Measurements from ENCODE around the gene LNP1.

The LNP1 gene

DNA sequence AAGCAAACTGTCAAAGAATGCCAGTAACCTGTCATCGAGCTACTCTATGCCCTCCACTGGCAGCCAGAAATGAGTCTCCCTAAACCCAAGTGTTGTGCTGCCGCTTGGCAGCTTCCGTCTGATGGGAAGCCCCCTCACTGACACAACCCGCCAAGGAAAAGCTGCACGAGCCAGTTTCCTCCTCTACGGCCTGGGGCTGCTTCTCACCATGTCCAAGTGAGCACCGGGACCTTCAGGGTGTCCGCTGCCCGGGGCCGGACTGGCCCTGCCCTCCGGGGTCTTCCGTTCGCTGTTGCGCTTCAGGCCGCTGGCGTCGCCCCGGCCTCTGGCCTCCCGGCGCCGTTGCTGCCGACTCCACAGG, 940 bp upstream of the LNP1 start:
- DNase-seq: peak; percentile 32

DNA sequence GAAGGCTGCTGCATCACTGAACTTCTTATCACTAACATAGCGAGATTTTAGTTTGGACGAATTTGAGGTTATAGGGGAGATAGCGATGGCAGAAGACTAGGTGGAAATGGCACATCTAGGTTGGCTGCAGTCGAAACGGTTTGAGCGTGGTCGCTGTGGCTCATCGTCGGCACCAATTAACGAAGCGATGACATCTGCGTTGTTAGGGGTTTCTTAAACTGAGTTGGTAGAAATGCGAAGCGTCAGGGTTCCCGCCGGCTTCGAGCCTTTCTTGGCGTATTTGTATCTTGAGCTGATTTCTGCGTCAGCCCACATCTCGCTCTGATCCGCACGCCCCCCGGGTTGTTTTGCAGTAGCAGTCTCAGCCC, 319 bp downstream of the LNP1 start:
- peak; percentile 60 for DNase-seq

- peak; percentile 1 for DNase-seq
Observed at GRCh38 chr3:100402256-100402655, 917 bp downstream of the LNP1 start.

GRCh38 chr3:100402891-100403290, 1.6 kb downstream of the LNP1 start:
- no peak for DNase-seq

- no peak for DNase-seq
Observed at GRCh38 chr3:100403362-100404249, 2.3 kb downstream of the LNP1 start.

- DNase-seq: no peak
Observed at GRCh38 chr3:100404250-100404548, 2.9 kb downstream of the LNP1 start.

GRCh38 chr3:100407164-100407563, 5.8 kb downstream of the LNP1 start:
- DNase-seq: no peak

GRCh38 chr3:100407977-100408532, 6.7 kb downstream of the LNP1 start:
- DNase-seq: no peak

GRCh38 chr3:100411091-100411982, 10.0 kb downstream of the LNP1 start:
- DNase-seq: no peak

GRCh38 chr3:100412912-100413590, 11.7 kb downstream of the LNP1 start:
- DNase-seq: no peak

- no peak for DNase-seq
Observed at GRCh38 chr3:100413613-100414012, 12.3 kb downstream of the LNP1 start.

GRCh38 chr3:100416176-100416575, 14.8 kb downstream of the LNP1 start:
- no peak for DNase-seq

GRCh38 chr3:100416863-100417262, 15.5 kb downstream of the LNP1 start:
- no peak for DNase-seq

- DNase-seq: no peak
Observed at GRCh38 chr3:100419406-100419805, 18.1 kb downstream of the LNP1 start.

GRCh38 chr3:100420885-100421284, 19.5 kb downstream of the LNP1 start:
- DNase-seq: no peak

- DNase-seq: no peak
Observed at GRCh38 chr3:100423611-100424010, 22.3 kb downstream of the LNP1 start.

DNA sequence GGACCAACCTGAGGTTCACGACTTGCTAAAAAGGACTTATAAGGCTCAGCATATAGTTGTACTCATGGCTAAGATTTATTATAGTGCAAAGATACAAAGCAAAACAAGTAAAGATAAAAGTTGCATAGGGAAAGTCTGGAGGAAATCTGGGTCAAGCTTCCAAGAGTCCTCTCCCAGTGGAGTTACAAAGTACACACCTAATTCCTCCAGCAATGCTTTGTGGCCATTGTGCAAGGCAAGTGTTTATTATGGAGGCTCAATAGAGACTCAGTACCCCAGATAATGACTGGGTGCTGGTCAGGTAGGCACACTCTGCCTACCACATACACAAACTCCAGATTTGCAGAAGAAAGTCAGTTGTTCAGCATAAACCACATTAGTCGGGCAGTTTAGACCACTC, 22.9 kb downstream of the LNP1 start:
- no peak for DNase-seq

DNA sequence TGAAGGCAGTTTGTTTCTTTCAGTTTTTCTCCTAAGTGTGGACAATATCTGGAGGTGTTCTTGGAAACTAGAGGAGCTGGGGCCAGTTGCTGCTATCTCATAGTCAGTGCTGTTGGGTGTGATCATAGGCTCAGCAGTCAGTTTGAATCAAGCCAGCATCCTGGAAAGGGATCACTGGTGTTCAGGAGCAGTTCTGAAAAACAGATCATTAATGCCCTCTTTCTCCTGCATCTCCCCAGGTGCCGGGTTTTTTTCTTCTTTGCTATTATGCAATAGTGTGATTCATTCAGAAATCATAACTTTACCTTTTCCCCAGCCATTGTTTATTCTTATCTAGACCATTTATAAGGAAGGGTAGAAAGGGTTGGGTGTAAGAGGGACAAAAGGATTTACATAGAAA, 24.0 kb downstream of the LNP1 start:
- no peak for DNase-seq

- DNase-seq: no peak
Observed at GRCh38 chr3:100426067-100426682, 24.8 kb downstream of the LNP1 start.

- DNase-seq: no peak
Observed at GRCh38 chr3:100427699-100428098, 26.4 kb downstream of the LNP1 start.

GRCh38 chr3:100429187-100429716, 27.9 kb downstream of the LNP1 start:
- no peak for DNase-seq

- no peak for DNase-seq
Observed at GRCh38 chr3:100436951-100437350, 35.6 kb downstream of the LNP1 start.

All from CD4-positive, alpha-beta T cell treated with Interleukin-12 subunit alpha and Interleukin-12 subunit beta, for 1 hour (primary cell).